ENCODE measurements around the gene CYSRT1. TPM values are rescaled to one million over a fixed set of nuclear protein-coding genes. Genes with fewer than 3 reads are reported as not detected.

CYSRT1 gene
- total RNA-seq, 1 experiment from 2014 or later = 1.7 TPM

GRCh38 chr9:137191691-137192447, 33.1 kb upstream of the CYSRT1 start:
- H3K4me3 Mint-ChIP-seq (ENCODE audit: unreplicated experiment) = no peak overlapping the region
- no TSS peak for BruUV-seq (replicated peaks)
- peaks cover 24% of the 10 kb centered on the region for H3K4me1 Mint-ChIP-seq (ENCODE audit: low read depth, unreplicated experiment)
- ChIA-PET POLR2A (interaction anchor here (0.6 kb wide), 1 partner anchor 9 kb away, joined by 3 read pairs; the partner anchor contains the start of gene TPRN), CTCF (interaction anchor here (0.8 to 1.3 kb wide), 2 partner anchors 9 to 45 kb away, joined by 3 to 4 read pairs; partner anchors contain the start of gene TPRN)
- no peak for TF ChIP-seq CTCF (IDR thresholded peaks at IDR 0.05; ENCODE audit: insufficient read depth in 1 of 2, low read depth in 1 of 2, low read length in 1 of 2, severe bottlenecking in 1 of 2, unreplicated experiment in 1 of 2)
- no peak overlapping the region for H3K4me3 ChIP-seq (ENCODE audit: low read depth, low read length)
- no peaks in the 10 kb centered on the region for H3K9me3 ChIP-seq
- peaks cover 20% of the 10 kb centered on the region for H3K4me1 ChIP-seq
- intact Hi-C loops (cut with micrococcal nuclease; ENCODE audit: unreplicated experiment) = no loop called here
- H3K9me3 Mint-ChIP-seq (ENCODE audit: unreplicated experiment) = no peaks in the 10 kb centered on the region
- peaks cover 2% of the 10 kb centered on the region for H3K36me3 ChIP-seq (ENCODE audit: control insufficient read depth, insufficient read depth, low read length)
- H3K27me3 ChIP-seq (replicated peaks; ENCODE audit: control insufficient read depth, insufficient read depth, low read length) = no peaks in the 10 kb centered on the region
- H3K27ac Mint-ChIP-seq (ENCODE audit: unreplicated experiment) = no peak overlapping the region
- DNase-seq = no peak
- H3K36me3 Mint-ChIP-seq (ENCODE audit: insufficient read depth, unreplicated experiment) = peaks cover 45% of the 10 kb centered on the region
- no peaks in the 10 kb centered on the region for H3K27me3 Mint-ChIP-seq (ENCODE audit: insufficient read depth, unreplicated experiment)

- H3K4me3 ChIP-seq (ENCODE audit: low read depth, low read length) = no peak overlapping the region
- H3K9me3 ChIP-seq = no peaks in the 10 kb centered on the region
- H3K27me3 Mint-ChIP-seq (ENCODE audit: insufficient read depth, unreplicated experiment) = no peaks in the 10 kb centered on the region
- no peak overlapping the region for H3K27ac Mint-ChIP-seq (ENCODE audit: unreplicated experiment)
- no peak for DNase-seq
- CTCF ChIA-PET = interaction anchor here (0.8 kb wide), 1 partner anchor 44 kb away, joined by 3 read pairs; no protein-coding TSS in a partner anchor
- H3K36me3 Mint-ChIP-seq (ENCODE audit: insufficient read depth, unreplicated experiment) = peaks cover 46% of the 10 kb centered on the region
- TF ChIP-seq CTCF (IDR thresholded peaks at IDR 0.05; ENCODE audit: insufficient read depth in 1 of 2, low read depth in 1 of 2, low read length in 1 of 2, severe bottlenecking in 1 of 2, unreplicated experiment in 1 of 2) = no peak
- no TSS peak for BruUV-seq (replicated peaks)
- POLR2A ChIA-PET = interaction anchor here (0.6 kb wide), 1 partner anchor 8 kb away, joined by 3 read pairs; the partner anchor contains the start of gene TPRN
- peaks cover 2% of the 10 kb centered on the region for H3K36me3 ChIP-seq (ENCODE audit: control insufficient read depth, insufficient read depth, low read length)
- intact Hi-C loops (cut with micrococcal nuclease; ENCODE audit: unreplicated experiment) = no loop called here
- H3K4me3 Mint-ChIP-seq (ENCODE audit: unreplicated experiment) = no peak overlapping the region
- peaks cover 18% of the 10 kb centered on the region for H3K4me1 ChIP-seq
- no peaks in the 10 kb centered on the region for H3K27me3 ChIP-seq (replicated peaks; ENCODE audit: control insufficient read depth, insufficient read depth, low read length)
- H3K4me1 Mint-ChIP-seq (ENCODE audit: low read depth, unreplicated experiment) = peaks cover 19% of the 10 kb centered on the region
- no peaks in the 10 kb centered on the region for H3K9me3 Mint-ChIP-seq (ENCODE audit: unreplicated experiment)
Observed at GRCh38 chr9:137192448-137192780, 32.6 kb upstream of the CYSRT1 start.

- DNase-seq = no peak
- peaks cover 42% of the 10 kb centered on the region for H3K36me3 Mint-ChIP-seq (ENCODE audit: insufficient read depth, unreplicated experiment)
- H3K9me3 ChIP-seq = no peaks in the 10 kb centered on the region
- BruUV-seq (replicated peaks) = no TSS peak
- peaks cover 20% of the 10 kb centered on the region for H3K4me1 ChIP-seq
- no peak for TF ChIP-seq CTCF (IDR thresholded peaks at IDR 0.05; ENCODE audit: insufficient read depth in 1 of 2, low read depth in 1 of 2, low read length in 1 of 2, severe bottlenecking in 1 of 2, unreplicated experiment in 1 of 2)
- no peak overlapping the region for H3K4me3 Mint-ChIP-seq (ENCODE audit: unreplicated experiment)
- H3K27ac Mint-ChIP-seq (ENCODE audit: unreplicated experiment) = no peak overlapping the region
- H3K27me3 Mint-ChIP-seq (ENCODE audit: insufficient read depth, unreplicated experiment) = no peaks in the 10 kb centered on the region
- H3K36me3 ChIP-seq (ENCODE audit: control insufficient read depth, insufficient read depth, low read length) = peaks cover 2% of the 10 kb centered on the region
- intact Hi-C loops (cut with micrococcal nuclease; ENCODE audit: unreplicated experiment) = no loop called here
- H3K4me3 ChIP-seq (ENCODE audit: low read depth, low read length) = no peak overlapping the region
- POLR2A ChIA-PET = no interaction called here
- CTCF ChIA-PET = no interaction called here
- H3K4me1 Mint-ChIP-seq (ENCODE audit: low read depth, unreplicated experiment) = peaks cover 15% of the 10 kb centered on the region
- H3K27me3 ChIP-seq (replicated peaks; ENCODE audit: control insufficient read depth, insufficient read depth, low read length) = no peaks in the 10 kb centered on the region
- H3K9me3 Mint-ChIP-seq (ENCODE audit: unreplicated experiment) = no peaks in the 10 kb centered on the region
Observed at GRCh38 chr9:137192859-137193258, 32.1 kb upstream of the CYSRT1 start.
